Gastrocnemius medialis (tissue), 4 donors: ENCODE data around the gene CALD1. TPM values are rescaled to one million over a fixed set of nuclear protein-coding genes. Genes with fewer than 3 reads are reported as not detected.

Experiments used
- ATAC-seq, 2 donors: fragments of 150-250 bp; one replicate each; pipeline ENCODE4 v1.9.1; 2016
- DNase-seq, 2 donors: peaks; one replicate each; pipeline ENCODE4 v3.0.0-alpha.2; 2019
- H3K27ac ChIP-seq, 4 donors: fragments of 200-600 bp; sonication (generic); 1 replicate in 1 of 4; 2 replicates in 3 of 4; pipeline ENCODE4 v1.5.1; 2016 to 2018; ENCODE audit warnings: mild to moderate bottlenecking in 2 of 4, moderate library complexity in 1 of 4
- H3K27me3 ChIP-seq, 3 donors: fragments of 200-600 bp; sonication (generic) in 2 of 3; 1 replicate in 1 of 3; 2 replicates in 2 of 3; pipeline versions ENCODE4 v1.5.1 to v1.6.0; 2016 to 2019; ENCODE audit warnings: mild to moderate bottlenecking in 1 of 3, moderate library complexity in 1 of 3
- H3K36me3 ChIP-seq, 2 donors: fragments of 200-600 bp; sonication (generic) in 1 of 2; one replicate each; pipeline ENCODE4 v1.5.1; 2017 to 2018
- H3K4me1 ChIP-seq, 2 donors: fragments of 200-600 bp; sonication (generic) in 1 of 2; one replicate each; pipeline ENCODE4 v1.5.1; 2016 to 2017; ENCODE audit warnings: mild to moderate bottlenecking in 2 of 2
- H3K4me3 ChIP-seq, 4 donors: fragments of 200-600 bp; sonication (generic) in 3 of 4; 1 replicate in 1 of 4; 2 replicates in 3 of 4; pipeline ENCODE4 v1.5.1; 2016 to 2019; ENCODE audit warnings: mild to moderate bottlenecking in 2 of 4
- H3K9me3 ChIP-seq, 3 donors: fragments of 200-600 bp; sonication (generic) in 2 of 3; 1 replicate in 1 of 3; 2 replicates in 2 of 3; pipeline ENCODE4 v1.5.1; 2016 to 2019
- POLR2A ChIP-seq, 2 donors: fragments of 450-650 bp; IDR thresholded peaks; one replicate each; pipeline ENCODE4 v1.6.1; 2017; ENCODE audit warnings: antibody characterized with exemption in 2 of 2, mild to moderate bottlenecking in 2 of 2, moderate library complexity in 2 of 2
- in situ Hi-C, 4 donors: fragments of 200-750 bp; cut with MboI; loops; one replicate each; pipeline versions ENCODE4 v1.15.0 to v1.8.0; 2017; ENCODE audit warnings: low sequenced_read_pairs in 4 of 4
- intact Hi-C: fragments of 100-400 bp; cut with DNase I; formaldehyde crosslinking; loops from one replicate; pipeline ENCODE4 v1.15.1; 2023; ENCODE audit warnings: low total_unique reads
- total RNA-seq, 4 donors: library from RNA; depleted of rRNA; stranded (reverse); fragments of >200 nt; gene quantifications; one replicate each; pipeline versions ENCODE4 v1.1.0 to v1.2.3, GENCODE V29; 2016
- TF ChIP-seq, protein P1 (sequence below), 5 experiments: fragments of 450-650 bp in 3 of 5; fragments of 200-600 bp in 2 of 5; sonication (generic) in 2 of 5; IDR thresholded peaks in 4 of 5; conservative IDR thresholded peaks in 1 of 5; 1 replicate in 4 of 5; 2 replicates in 1 of 5; pipeline ENCODE4 v1.5.1; 2016 to 2019; ENCODE audit warnings: antibody characterized with exemption in 5 of 5, mild to moderate bottlenecking in 3 of 5, moderate library complexity in 3 of 5

CALD1 gene
- total RNA-seq, 4 donors from 2014 or later: 25.9 to 43.2 (median 32.3) TPM

DNA sequence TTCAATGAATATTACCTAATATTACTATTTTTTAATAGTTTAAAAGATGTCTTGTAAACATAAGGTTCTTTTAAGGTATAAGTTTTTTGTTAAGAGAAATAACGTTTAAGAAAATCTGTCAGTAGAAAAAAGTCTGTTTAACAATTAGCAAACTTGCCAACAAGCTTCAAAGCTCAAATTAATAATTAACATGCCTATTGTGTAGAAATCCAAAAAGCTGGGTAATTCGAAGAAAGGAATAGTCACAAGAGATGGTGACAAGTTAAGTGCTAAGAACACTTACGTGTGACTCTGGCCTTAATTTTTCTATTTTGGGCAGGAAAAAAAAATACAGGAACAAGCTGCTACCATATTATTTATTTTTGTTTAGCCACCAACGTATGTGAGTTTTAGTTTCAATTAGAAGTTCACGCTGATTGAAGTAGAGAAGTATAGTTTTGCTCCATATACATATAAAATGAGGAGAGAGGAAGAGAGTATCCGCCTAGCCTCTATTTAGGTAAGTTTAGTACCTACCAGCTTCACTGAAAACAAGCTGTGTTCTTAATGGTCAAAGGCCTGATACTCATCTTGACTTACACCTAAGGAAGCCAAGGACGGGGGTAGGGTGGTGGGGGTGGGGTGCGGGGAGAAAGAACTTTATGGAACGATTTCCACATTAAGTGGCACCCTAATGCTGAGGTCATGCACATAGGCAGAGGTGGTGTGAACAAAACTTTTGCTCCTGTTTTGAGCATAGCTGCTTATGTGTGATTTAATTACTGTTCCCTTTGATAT lies 163.4 kb downstream of the CALD1 start:
- in situ Hi-C loops: loop anchor here in 1 of 4 donors (10.0 kb wide), 1 partner anchor 318 kb away; no protein-coding TSS in a partner anchor
- Histone ChIP-seq H3K36me3 (peaks cover 0 to 7% of the 10 kb centered on the region in 2 donors), H3K4me1 (no peaks in the 10 kb centered on the region), H3K27me3 (no peaks in the 10 kb centered on the region), H3K27ac (no peak overlapping the region), H3K4me3 (no peak overlapping the region), H3K9me3 (no peaks in the 10 kb centered on the region)
- TF ChIP-seq, protein P1, sequence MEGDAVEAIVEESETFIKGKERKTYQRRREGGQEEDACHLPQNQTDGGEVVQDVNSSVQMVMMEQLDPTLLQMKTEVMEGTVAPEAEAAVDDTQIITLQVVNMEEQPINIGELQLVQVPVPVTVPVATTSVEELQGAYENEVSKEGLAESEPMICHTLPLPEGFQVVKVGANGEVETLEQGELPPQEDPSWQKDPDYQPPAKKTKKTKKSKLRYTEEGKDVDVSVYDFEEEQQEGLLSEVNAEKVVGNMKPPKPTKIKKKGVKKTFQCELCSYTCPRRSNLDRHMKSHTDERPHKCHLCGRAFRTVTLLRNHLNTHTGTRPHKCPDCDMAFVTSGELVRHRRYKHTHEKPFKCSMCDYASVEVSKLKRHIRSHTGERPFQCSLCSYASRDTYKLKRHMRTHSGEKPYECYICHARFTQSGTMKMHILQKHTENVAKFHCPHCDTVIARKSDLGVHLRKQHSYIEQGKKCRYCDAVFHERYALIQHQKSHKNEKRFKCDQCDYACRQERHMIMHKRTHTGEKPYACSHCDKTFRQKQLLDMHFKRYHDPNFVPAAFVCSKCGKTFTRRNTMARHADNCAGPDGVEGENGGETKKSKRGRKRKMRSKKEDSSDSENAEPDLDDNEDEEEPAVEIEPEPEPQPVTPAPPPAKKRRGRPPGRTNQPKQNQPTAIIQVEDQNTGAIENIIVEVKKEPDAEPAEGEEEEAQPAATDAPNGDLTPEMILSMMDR (IDR thresholded peaks at IDR 0.05 in 4 of 5, conservative IDR thresholded peaks at IDR 0.05 in 1 of 5): no peak
- no peak for TF ChIP-seq POLR2A (IDR thresholded peaks at IDR 0.05)
- DNase-seq (no peak), ATAC-seq (no peak)
- intact Hi-C loops: loop anchor here (10.0 kb wide), 1 partner anchor 188 kb away; no protein-coding TSS in a partner anchor

DNA sequence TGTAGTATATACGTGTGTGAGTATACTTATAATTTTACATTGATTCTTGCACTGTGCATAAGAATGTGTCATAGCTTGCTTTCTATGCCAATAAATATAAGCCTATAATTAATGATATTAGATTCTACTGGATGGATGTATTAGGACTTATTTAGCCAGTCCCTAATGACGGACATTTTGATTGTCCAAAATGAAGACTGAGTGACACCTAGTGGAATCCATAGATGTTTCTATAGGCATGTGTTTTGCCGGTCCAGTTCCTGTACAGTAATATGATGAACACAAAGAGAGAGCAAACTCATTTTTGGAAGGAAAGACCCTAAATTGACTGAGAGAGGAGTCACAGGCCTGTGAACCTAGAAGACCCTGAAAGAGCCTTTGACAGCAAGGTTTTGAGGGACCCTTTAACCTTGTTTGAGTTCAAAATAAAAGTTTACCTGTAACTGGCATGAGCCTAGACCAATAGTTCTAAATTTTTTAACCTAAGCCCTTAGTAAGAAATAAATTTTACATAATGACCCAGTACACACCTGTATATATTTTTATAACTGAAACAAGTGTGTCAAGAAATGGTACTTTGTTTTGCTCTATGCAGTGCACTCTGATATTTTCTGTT lies 164.5 kb downstream of the CALD1 start:
- in situ Hi-C loops (loop anchor here in 1 of 4 donors (10.0 kb wide), 1 partner anchor 319 kb away; no protein-coding TSS in a partner anchor), intact Hi-C loops (loop anchor here (10.0 kb wide), 1 partner anchor 189 kb away; no protein-coding TSS in a partner anchor)
- Histone ChIP-seq H3K4me3 (no peak overlapping the region), H3K36me3 (peaks cover 0 to 7% of the 10 kb centered on the region in 2 donors), H3K4me1 (no peaks in the 10 kb centered on the region), H3K27me3 (no peaks in the 10 kb centered on the region), H3K27ac (no peak overlapping the region), H3K9me3 (no peaks in the 10 kb centered on the region)
- ATAC-seq (peak in 1 of 2 donors; percentile 38), DNase-seq (no peak)
- TF ChIP-seq, protein P1 (IDR thresholded peaks at IDR 0.05 in 4 of 5, conservative IDR thresholded peaks at IDR 0.05 in 1 of 5): peak in 2 of 5 experiments; percentile 14 to 35
- no peak for TF ChIP-seq POLR2A (IDR thresholded peaks at IDR 0.05)

DNA sequence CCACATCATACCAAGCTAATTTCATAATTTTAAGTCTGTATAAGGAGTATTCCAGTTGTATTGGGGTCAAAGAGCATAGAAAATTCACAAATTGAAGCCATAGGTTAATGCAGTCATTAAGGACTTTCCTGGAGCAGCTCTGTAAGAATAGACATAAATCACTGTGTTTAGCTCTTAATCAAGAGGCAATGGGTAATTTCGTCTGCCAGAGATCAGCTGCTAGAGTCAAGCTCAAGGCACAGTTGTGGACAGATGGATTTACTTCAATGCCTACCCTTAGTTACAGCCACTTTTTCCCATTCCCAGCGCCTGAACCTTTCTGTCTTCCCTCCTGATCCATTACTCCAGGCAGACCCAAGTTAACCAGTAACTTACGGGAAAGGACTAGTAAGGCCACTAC lies 166.3 kb downstream of the CALD1 start:
- Histone ChIP-seq H3K4me3 (no peak overlapping the region), H3K36me3 (peaks cover 0 to 13% of the 10 kb centered on the region in 2 donors), H3K4me1 (no peaks in the 10 kb centered on the region), H3K9me3 (no peaks in the 10 kb centered on the region), H3K27ac (no peak overlapping the region), H3K27me3 (no peaks in the 10 kb centered on the region)
- TF ChIP-seq, protein P1 (IDR thresholded peaks at IDR 0.05 in 4 of 5, conservative IDR thresholded peaks at IDR 0.05 in 1 of 5): no peak
- no peak for TF ChIP-seq POLR2A (IDR thresholded peaks at IDR 0.05)
- intact Hi-C loops (loop anchor here (10.0 kb wide), 1 partner anchor 191 kb away; no protein-coding TSS in a partner anchor), in situ Hi-C loops (loop anchor here in 1 of 4 donors (10.0 kb wide), 1 partner anchor 321 kb away; no protein-coding TSS in a partner anchor)
- ATAC-seq (no peak), DNase-seq (no peak)

DNA sequence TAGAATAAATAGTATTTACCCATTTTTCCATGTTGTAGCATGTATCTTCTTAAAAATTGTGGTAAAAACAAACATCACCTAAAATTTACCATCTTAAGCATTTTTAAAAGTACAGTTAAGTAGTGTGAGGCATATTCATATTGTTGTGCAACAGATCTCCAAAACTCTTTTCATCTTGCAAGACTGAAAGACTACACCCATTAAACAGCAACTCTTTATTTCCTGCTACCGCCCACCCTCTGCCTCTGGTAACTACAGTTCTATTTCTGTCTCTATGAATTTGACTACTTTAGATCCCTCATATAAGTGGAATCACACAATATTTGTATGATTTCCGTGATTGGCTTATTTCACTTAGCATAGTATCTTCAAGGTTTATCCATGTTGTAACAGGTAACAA lies 166.8 kb downstream of the CALD1 start:
- H3K9me3 ChIP-seq: no peaks in the 10 kb centered on the region
- in situ Hi-C loops (loop anchor here in 1 of 4 donors (10.0 kb wide), 1 partner anchor 321 kb away; no protein-coding TSS in a partner anchor), intact Hi-C loops (loop anchor here (10.0 kb wide), 1 partner anchor 191 kb away; no protein-coding TSS in a partner anchor)
- no peaks in the 10 kb centered on the region for H3K4me1 ChIP-seq
- H3K27ac ChIP-seq: no peak overlapping the region
- TF ChIP-seq, protein P1 (IDR thresholded peaks at IDR 0.05 in 4 of 5, conservative IDR thresholded peaks at IDR 0.05 in 1 of 5): no peak
- no peak for TF ChIP-seq POLR2A (IDR thresholded peaks at IDR 0.05)
- H3K27me3 ChIP-seq: no peaks in the 10 kb centered on the region
- no peak for ATAC-seq
- DNase-seq: no peak
- no peak overlapping the region for H3K4me3 ChIP-seq
- H3K36me3 ChIP-seq: peaks cover 0 to 15% of the 10 kb centered on the region in 2 donors
